D721Med (cell line): ENCODE results near the gene DTD2.

Experiments used
- DNase-seq: peaks from one replicate; pipeline ENCODE4 v3.0.0; 2011; ENCODE audit warnings: low spot score; ENCODE audit not compliant: insufficient read length
- FAIRE-seq: peaks from 2 replicates; lab custom pipeline; 2011; peaks lifted over from hg19 to GRCh38; lab: Jason Lieb, UNC
- CTCF ChIP-seq: IDR thresholded peaks from 2 replicates; pipeline ENCODE4 v1.5.1; 2012; ENCODE audit warnings: mild to moderate bottlenecking, control low read depth; ENCODE audit not compliant: insufficient read depth; ENCODE audit errors: missing control alignments

Gene DTD2

GRCh38 chr14:31419179-31419966 is 37.9 kb downstream of the DTD2 start:
- no peak for FAIRE-seq
- no peak for DNase-seq
- TF ChIP-seq CTCF: no peak

GRCh38 chr14:31418440-31418839 is 38.9 kb downstream of the DTD2 start:
- no peak for TF ChIP-seq CTCF
- no peak for DNase-seq
- FAIRE-seq: no peak

- FAIRE-seq (no peak), DNase-seq (no peak)
- TF ChIP-seq CTCF: no peak
Observed at GRCh38 chr14:31414190-31414833, 43.0 kb downstream of the DTD2 start.

- no peak for TF ChIP-seq CTCF
- DNase-seq: no peak
- peak; percentile 21 for FAIRE-seq
Observed at GRCh38 chr14:31411218-31411727, 46.0 kb downstream of the DTD2 start.

- DNase-seq: no peak
Observed at GRCh38 chr14:31410048-31410650, 47.2 kb downstream of the DTD2 start.

GRCh38 chr14:31408421-31408820 is 48.9 kb downstream of the DTD2 start:
- DNase-seq (no peak), FAIRE-seq (no peak)
- no peak for TF ChIP-seq CTCF

More at GRCh38 chr14:31410048-31410650, 47.2 kb downstream of the DTD2 start:
- FAIRE-seq: no peak
- TF ChIP-seq CTCF: no peak
